AG09309 (cell line): Measurements from ENCODE around the gene CHRNA7.

Experiments used
- DNase-seq: peaks from one replicate; pipeline ENCODE4 v3.0.0-alpha.2; 2010; ENCODE audit warnings: low read depth
- H3K4me3 ChIP-seq: 2 replicates; pipeline ENCODE4 v1.5.1; 2011; ENCODE audit warnings: mild to moderate bottlenecking, low read depth, low read length, moderate library complexity; ENCODE audit not compliant: control insufficient read depth
- TF ChIP-seq, protein P1 (sequence below): IDR thresholded peaks from 2 replicates; pipeline ENCODE4 v1.5.1; 2011; ENCODE audit warnings: mild to moderate bottlenecking, low read depth, low read length, inconsistent platforms; ENCODE audit not compliant: insufficient read depth, control insufficient read depth; ENCODE audit errors: missing control alignments

Gene CHRNA7

DNA sequence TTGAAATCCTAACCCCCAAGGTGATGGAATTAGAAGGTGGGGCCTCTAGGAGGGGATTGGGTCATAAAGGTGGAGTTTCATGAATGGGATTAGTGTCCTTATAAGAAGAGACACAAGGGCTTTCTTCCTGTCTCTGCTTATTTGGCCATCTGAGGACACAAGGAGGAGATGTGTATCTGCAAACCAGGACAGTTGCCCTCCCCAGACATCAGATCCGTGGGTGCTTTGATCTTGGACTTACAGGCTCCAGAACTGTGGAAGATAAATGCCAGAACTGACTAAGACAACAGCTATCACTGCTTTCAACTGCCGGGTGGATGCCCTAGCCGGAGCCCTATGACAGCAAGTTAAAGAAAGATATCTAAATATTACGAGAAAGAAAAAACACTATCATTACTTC, 94.4 kb downstream of the CHRNA7 start:
- TF ChIP-seq, protein P1, sequence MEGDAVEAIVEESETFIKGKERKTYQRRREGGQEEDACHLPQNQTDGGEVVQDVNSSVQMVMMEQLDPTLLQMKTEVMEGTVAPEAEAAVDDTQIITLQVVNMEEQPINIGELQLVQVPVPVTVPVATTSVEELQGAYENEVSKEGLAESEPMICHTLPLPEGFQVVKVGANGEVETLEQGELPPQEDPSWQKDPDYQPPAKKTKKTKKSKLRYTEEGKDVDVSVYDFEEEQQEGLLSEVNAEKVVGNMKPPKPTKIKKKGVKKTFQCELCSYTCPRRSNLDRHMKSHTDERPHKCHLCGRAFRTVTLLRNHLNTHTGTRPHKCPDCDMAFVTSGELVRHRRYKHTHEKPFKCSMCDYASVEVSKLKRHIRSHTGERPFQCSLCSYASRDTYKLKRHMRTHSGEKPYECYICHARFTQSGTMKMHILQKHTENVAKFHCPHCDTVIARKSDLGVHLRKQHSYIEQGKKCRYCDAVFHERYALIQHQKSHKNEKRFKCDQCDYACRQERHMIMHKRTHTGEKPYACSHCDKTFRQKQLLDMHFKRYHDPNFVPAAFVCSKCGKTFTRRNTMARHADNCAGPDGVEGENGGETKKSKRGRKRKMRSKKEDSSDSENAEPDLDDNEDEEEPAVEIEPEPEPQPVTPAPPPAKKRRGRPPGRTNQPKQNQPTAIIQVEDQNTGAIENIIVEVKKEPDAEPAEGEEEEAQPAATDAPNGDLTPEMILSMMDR = no peak
- no peak for DNase-seq

DNA sequence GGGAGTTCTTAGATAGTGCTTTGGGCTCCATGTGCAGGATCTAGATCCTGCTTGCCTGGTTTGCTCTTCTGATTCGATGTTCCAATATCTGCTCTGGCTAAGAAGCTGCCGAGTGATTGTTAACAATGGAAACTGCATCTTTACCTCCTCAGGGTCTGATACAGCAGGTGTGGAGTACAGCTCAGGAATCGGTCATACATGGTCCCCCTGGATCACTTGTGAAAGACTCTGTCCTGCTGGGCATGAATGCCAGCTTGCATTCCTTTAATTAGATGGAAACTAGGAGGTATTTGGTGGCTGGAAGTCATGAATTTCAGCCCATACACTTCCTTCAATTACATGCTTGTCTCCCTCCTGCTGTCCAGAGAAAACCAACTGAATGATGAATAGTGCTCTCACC, 95.3 kb downstream of the CHRNA7 start:
- H3K4me3 ChIP-seq = no peak overlapping the region
- no peak for DNase-seq
- TF ChIP-seq, protein P1 = no peak

More for the DNA sequence above, 94.4 kb downstream of the CHRNA7 start:
- H3K4me3 ChIP-seq = no peak overlapping the region

DNA sequence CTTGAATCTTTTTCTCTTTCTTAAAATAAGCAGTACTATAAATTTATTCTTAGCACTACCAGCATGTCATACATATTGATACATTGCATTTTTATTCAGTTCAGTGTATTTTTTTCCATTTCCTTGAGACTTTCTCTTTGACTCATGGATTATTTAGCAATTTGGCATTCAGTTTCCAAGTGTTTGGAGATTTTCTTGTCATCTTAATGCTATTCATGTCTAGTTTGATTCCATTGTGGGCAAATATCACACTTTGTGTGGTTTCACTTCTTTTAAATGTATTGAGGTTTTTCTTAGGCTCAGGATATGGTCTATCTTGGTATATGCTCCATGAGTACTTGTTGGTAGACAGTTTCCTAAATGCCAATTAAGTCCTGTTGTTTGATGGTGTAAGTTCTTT, 99.5 kb downstream of the CHRNA7 start:
- DNase-seq = no peak
- TF ChIP-seq, protein P1 = no peak
- H3K4me3 ChIP-seq = no peak overlapping the region

DNA sequence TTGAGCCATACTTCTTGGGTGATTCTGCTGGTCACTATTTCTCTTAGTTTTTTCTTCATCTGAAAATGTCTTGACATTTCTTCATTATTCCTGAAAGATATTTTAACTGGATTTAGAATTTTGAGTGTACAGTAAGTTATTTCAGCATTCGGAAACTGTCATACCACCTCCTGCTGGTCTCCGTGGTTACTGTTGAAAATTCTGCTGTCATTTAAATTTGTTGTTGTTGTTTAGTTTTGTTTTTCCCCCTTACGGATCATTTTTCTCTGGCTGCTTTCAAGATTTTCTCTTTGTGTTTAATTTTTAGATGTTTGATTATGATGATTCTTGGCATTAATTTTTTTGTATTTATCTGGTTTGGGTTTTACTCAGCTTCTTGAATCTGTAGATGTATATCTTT, 100.5 kb downstream of the CHRNA7 start:
- TF ChIP-seq, protein P1 = no peak
- no peak overlapping the region for H3K4me3 ChIP-seq
- DNase-seq = no peak

DNA sequence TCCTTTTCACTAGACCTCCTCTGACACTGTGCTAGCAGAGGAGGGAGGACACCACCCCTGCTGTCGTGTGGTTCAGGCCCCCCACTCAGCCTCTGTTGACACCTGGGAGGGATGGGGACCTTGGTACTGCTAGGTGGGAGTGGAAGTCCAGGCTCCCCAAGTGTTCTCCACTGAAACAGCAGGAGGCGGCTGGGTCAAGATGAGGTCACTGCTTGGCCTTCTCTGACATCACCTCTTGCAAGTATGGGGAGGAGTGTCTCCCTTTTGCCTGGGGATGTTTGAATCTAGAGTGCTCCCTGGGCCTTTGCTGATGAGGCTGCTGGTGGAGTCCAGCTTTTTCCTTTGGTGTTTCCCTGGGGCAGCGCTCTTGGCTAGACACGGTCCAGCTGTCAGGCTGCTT, 101.5 kb downstream of the CHRNA7 start:
- TF ChIP-seq, protein P1 = no peak
- DNase-seq = no peak
- H3K4me3 ChIP-seq = no peak overlapping the region

DNA sequence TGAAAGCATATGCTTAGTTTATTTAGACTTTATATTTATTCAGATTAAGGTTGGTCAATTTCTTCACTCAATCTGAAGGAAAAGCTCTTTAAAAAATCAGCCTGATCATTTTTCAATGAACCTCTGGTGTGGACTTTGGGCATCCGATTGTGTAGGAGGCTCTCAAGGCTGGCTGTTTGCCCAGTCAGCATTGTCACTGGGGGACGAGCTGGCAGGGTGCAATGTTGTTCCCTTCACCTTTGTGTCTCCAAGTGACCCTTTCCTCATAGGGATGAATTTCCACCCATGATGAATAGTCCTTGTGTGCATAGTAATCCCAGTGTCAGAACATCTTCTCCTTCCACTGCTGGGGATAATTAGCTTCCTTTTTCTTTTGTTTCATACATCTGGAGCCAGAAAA, 102.5 kb downstream of the CHRNA7 start:
- no peak for DNase-seq
- H3K4me3 ChIP-seq = no peak overlapping the region
- TF ChIP-seq, protein P1 = no peak

DNA sequence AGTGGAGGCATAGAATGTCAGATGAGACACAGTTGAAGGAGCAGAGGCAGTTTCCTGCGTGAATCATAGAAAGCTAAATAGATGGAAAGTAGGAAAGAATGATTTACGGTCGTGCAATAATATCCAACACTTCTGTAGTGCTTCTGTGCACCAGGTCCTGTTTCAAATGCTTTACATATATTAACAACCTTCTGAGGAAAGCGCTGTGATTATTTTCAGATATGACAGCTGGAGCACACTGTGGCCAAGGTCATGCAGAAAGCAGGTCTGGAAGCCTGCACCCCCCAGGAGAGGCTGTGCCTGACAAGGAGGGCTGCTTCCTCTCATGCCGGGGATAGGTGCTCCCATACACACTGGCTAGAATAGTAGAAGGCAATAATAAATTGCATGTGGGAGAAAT, 104.5 kb downstream of the CHRNA7 start:
- H3K4me3 ChIP-seq = no peak overlapping the region
- no peak for DNase-seq
- TF ChIP-seq, protein P1 = no peak
